Karpas-422 (cell line): Measurements from ENCODE around the gene CPAMD8. TPM values are rescaled to one million over a fixed set of nuclear protein-coding genes. Genes with fewer than 3 reads are reported as not detected.

ENCODE experiments used
- DNase-seq: peaks from one replicate; pipeline ENCODE4 v3.0.0-alpha.2; 2015
- H2AFZ ChIP-seq: fragments of 200-600 bp; sonication (generic); 2 replicates; pipeline ENCODE4 v1.6.1; 2014; ENCODE audit warnings: antibody characterized with exemption, low read length, mixed read lengths
- H3K27ac ChIP-seq: fragments of 200-600 bp; sonication (generic); 2 replicates; pipeline ENCODE4 v1.5.1; 2014; ENCODE audit warnings: mild to moderate bottlenecking, low read length, moderate library complexity
- H3K27me3 ChIP-seq: fragments of 200-600 bp; sonication (generic); 2 replicates; pipeline ENCODE4 v1.6.1; 2014; ENCODE audit warnings: low read length, mixed read lengths
- H3K36me3 ChIP-seq: fragments of 200-600 bp; sonication (generic); 2 replicates; pipeline ENCODE4 v1.6.1; 2014; ENCODE audit warnings: low read length, mixed read lengths; ENCODE audit not compliant: insufficient read depth
- H3K4me1 ChIP-seq: fragments of 200-600 bp; sonication (generic); 2 replicates; pipeline ENCODE4 v1.6.1; 2014; ENCODE audit warnings: mild to moderate bottlenecking, low read length, mixed read lengths
- H3K4me2 ChIP-seq: fragments of 200-600 bp; sonication (generic); 2 replicates; pipeline ENCODE4 v1.6.1; 2014; ENCODE audit warnings: low read length, low read depth, mild to moderate bottlenecking; ENCODE audit not compliant: poor library complexity, severe bottlenecking
- H3K4me3 ChIP-seq: fragments of 200-600 bp; sonication (generic); 2 replicates; pipeline ENCODE4 v1.5.1; 2014; ENCODE audit warnings: mild to moderate bottlenecking, antibody characterized with exemption, low read length, mixed read lengths
- H3K79me2 ChIP-seq: fragments of 200-600 bp; sonication (generic); 2 replicates; pipeline ENCODE4 v1.6.1; 2014; ENCODE audit warnings: mild to moderate bottlenecking, low read length, mixed read lengths
- H3K9ac ChIP-seq: fragments of 200-600 bp; sonication (generic); 2 replicates; pipeline ENCODE4 v1.6.0; 2014; ENCODE audit warnings: low read length
- H3K9me2 ChIP-seq: fragments of 200-600 bp; sonication (generic), shearing (Covaris generic); replicated peaks from 2 replicates; pipeline ENCODE4 v1.6.0; 2014; ENCODE audit warnings: mild to moderate bottlenecking, low read length, moderate library complexity; ENCODE audit not compliant: insufficient read depth
- H3K9me3 ChIP-seq: fragments of 300-700, 200-600 bp; sonication (generic); 2 replicates; pipeline ENCODE4 v1.6.1; 2014; ENCODE audit warnings: low read length, mixed read lengths
- H4K20me1 ChIP-seq: fragments of 200-600 bp; sonication (generic); 2 replicates; pipeline ENCODE4 v1.6.1; 2014; ENCODE audit warnings: mild to moderate bottlenecking, antibody characterized with exemption, low read length, low read depth; ENCODE audit not compliant: insufficient read depth
- total RNA-seq: library from RNA; depleted of rRNA; stranded (reverse); fragments of >200 nt; shearing (Covaris generic); gene quantifications from 2 replicates; pipeline ENCODE4 v1.2.3, GENCODE V29; 2014; ENCODE audit warnings: low replicate concordance

Gene CPAMD8
- total RNA-seq, 1 experiment from 2014 or later: not detected

DNA sequence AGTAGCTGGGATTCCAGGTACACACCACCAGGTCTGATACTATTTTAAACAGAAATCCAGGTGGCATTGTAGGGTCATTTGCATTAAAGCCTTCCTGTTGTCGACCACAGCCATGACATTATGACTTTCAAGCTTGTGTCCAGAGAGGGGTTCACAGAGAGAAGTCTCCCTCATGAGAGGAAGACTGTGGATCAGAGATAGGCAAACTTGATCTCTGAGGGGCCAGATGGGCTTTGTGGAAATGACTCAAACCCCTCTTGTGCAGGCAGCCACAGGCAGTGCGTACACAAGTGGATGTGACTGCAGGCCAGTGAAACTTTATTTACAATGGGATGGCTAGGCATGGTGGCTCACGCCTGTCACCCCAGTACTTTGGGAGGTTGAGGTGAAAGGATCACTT lies 165.6 kb downstream of the CPAMD8 start:
- H3K79me2 ChIP-seq: no peaks in the 10 kb centered on the region
- no peaks in the 10 kb centered on the region for H4K20me1 ChIP-seq
- H3K9me2 ChIP-seq: no peaks in the 10 kb centered on the region
- H3K27ac ChIP-seq: no peak overlapping the region
- no peak overlapping the region for H3K9ac ChIP-seq
- H3K36me3 ChIP-seq: peaks cover 4% of the 10 kb centered on the region; the same call in 1 of the 2 replicates
- no peaks in the 10 kb centered on the region for H3K4me1 ChIP-seq
- no peak for DNase-seq
- no peak overlapping the region for H3K4me3 ChIP-seq
- no peak overlapping the region for H3K4me2 ChIP-seq
- H2AFZ ChIP-seq: no peak overlapping the region
- no peaks in the 10 kb centered on the region for H3K27me3 ChIP-seq
- no peaks in the 10 kb centered on the region for H3K9me3 ChIP-seq

DNA sequence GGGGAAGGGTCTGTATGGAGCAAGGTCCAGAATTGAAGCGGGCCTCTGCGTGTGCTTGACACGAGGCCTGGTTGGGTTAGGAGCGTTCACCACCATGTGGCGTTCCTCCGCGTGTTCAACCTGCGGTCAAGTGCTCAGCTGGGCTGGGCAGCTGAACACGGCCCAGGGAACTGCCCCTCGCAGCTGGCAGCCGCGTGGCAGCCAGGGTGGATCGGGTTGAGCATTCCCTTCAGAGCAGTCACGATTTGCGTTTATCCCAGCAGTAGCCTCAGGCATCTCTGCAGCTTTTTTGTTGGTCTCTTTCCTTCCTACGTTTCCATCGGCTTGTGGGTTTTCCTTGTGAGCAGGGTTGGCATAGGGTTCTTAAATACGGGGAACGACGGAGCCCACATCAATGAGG lies 166.5 kb downstream of the CPAMD8 start:
- no peak for DNase-seq
- Histone ChIP-seq H3K4me1 (no peaks in the 10 kb centered on the region), H3K4me3 (no peak overlapping the region), H3K4me2 (no peak overlapping the region), H4K20me1 (no peaks in the 10 kb centered on the region), H3K9me2 (no peaks in the 10 kb centered on the region), H3K27ac (no peak overlapping the region), H3K36me3 (peaks cover 4% of the 10 kb centered on the region; the same call in 1 of the 2 replicates), H3K9ac (no peak overlapping the region), H3K27me3 (no peaks in the 10 kb centered on the region), H2AFZ (no peak overlapping the region), H3K79me2 (no peaks in the 10 kb centered on the region), H3K9me3 (no peaks in the 10 kb centered on the region)

DNA sequence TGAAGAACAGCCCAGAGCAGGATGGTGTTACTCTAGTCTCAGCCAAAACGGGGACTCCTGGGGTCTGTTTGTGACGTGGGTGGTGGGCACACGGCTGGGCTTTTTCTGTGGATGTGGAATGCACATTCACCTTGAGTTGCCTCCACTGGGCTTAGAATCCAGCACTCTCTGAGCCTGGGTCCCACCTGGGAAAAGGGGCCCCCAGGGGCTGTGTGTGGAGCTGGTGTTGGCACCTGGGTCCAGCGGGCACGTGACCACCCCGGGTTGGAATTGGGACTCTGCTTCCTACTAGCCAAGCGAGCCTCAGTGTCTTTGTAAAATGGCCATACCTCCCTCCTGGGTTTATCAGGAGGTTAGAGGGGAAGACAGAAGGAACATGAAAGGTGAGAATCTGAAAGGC lies 167.0 kb downstream of the CPAMD8 start:
- Histone ChIP-seq H3K9ac (no peak overlapping the region), H3K9me2 (no peaks in the 10 kb centered on the region), H3K79me2 (no peaks in the 10 kb centered on the region), H3K27me3 (no peaks in the 10 kb centered on the region), H4K20me1 (no peaks in the 10 kb centered on the region), H3K27ac (no peak overlapping the region), H2AFZ (no peak overlapping the region), H3K36me3 (peaks cover 4% of the 10 kb centered on the region; the same call in 1 of the 2 replicates), H3K4me3 (no peak overlapping the region), H3K4me2 (no peak overlapping the region), H3K9me3 (no peaks in the 10 kb centered on the region), H3K4me1 (no peaks in the 10 kb centered on the region)
- DNase-seq: no peak

DNA sequence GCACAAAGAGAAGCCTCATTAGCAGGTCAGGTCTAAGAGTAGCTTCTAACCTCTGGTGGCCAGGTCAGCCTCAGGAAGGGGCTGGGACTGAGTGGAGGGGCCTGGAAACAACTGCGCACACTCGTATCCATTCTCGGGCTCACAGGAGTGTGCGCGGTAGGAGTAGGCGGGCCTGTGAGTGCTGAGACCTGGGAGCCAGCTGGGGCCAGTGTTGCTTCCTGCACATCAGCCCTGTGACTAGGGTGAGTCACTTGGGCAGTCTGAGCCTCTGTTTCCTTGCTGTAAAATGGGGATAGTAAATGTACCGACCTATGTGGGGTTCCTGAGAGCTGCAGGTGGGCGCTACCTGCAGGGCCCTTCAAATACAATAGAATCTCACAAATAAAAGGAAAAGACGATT lies 170.5 kb downstream of the CPAMD8 start:
- Histone ChIP-seq H3K27ac (no peak overlapping the region), H3K4me3 (no peak overlapping the region), H3K4me2 (no peak overlapping the region), H3K36me3 (no peaks in the 10 kb centered on the region; the same call in 1 of the 2 replicates), H4K20me1 (no peaks in the 10 kb centered on the region), H3K9ac (no peak overlapping the region), H3K79me2 (no peaks in the 10 kb centered on the region), H3K27me3 (no peaks in the 10 kb centered on the region), H3K9me2 (no peaks in the 10 kb centered on the region), H2AFZ (no peak overlapping the region), H3K9me3 (no peaks in the 10 kb centered on the region), H3K4me1 (no peaks in the 10 kb centered on the region)
- no peak for DNase-seq

DNA sequence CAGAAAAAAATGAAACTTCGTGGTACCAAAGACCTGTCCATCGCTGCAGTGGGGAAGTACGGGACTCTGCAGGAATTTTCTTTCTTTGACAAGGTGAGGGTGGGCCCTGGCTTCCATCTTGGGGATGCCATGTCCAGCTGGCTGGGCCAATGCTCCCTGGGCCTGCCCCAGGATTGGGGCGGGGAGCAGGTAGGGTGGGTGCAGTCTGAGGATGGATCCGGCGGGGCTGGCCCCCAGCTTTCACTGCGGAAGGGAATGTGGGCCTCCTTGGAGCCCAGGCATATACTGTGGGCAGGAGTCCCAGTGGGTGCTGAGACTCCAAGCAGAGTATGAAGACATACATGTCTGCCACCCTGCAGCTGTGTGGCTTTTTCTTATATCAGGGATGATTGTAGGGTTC lies 173.5 kb downstream of the CPAMD8 start:
- no peak overlapping the region for H3K9ac ChIP-seq
- DNase-seq: no peak
- H4K20me1 ChIP-seq: no peaks in the 10 kb centered on the region
- H3K27me3 ChIP-seq: no peaks in the 10 kb centered on the region
- no peak overlapping the region for H2AFZ ChIP-seq
- no peaks in the 10 kb centered on the region for H3K4me1 ChIP-seq
- no peaks in the 10 kb centered on the region for H3K9me2 ChIP-seq
- H3K4me3 ChIP-seq: no peak overlapping the region
- H3K9me3 ChIP-seq: no peaks in the 10 kb centered on the region
- H3K79me2 ChIP-seq: no peaks in the 10 kb centered on the region
- H3K27ac ChIP-seq: no peak overlapping the region
- H3K36me3 ChIP-seq: no peaks in the 10 kb centered on the region; the same call in 1 of the 2 replicates
- H3K4me2 ChIP-seq: no peak overlapping the region

DNA sequence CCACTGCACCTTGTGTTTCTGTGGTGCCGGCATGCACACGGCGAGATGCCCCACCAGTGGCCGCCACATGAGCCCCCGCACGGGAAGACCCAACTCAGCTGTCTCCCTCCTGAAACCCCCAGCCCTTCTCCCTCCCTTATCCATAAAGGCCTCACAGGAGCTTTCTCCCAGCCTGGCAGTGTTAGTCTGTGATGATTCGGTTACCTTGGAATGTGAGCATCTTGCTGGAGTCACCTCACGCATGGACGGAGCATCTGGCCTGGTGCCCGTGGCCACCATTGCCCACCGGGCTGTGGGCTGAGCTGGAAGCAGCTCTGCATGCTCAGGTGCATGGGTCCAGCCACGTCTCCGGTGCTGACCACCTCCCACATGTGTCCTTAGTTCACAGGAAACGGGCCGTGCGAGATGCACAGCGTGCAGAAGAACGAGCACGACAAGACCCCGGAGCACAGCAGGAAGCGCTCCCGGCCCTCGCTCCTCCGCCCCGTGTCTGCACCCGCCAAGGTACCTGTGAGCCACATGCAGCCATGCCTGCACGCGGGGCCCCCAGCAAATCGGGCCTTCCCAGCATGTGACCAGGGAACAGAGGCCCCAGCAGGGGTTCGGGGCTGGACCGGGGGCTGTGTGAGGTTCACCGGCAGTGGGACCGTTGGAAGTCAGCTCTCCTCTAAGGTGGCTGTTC lies 175.4 kb downstream of the CPAMD8 start:
- Histone ChIP-seq H3K27me3 (no peaks in the 10 kb centered on the region), H3K9ac (no peak overlapping the region), H3K27ac (no peak overlapping the region), H3K9me2 (no peaks in the 10 kb centered on the region), H3K9me3 (no peaks in the 10 kb centered on the region), H3K4me3 (no peak overlapping the region), H3K79me2 (no peaks in the 10 kb centered on the region), H4K20me1 (no peaks in the 10 kb centered on the region), H2AFZ (no peak overlapping the region), H3K4me1 (no peaks in the 10 kb centered on the region), H3K36me3 (no peaks in the 10 kb centered on the region; the same call in 1 of the 2 replicates), H3K4me2 (no peak overlapping the region)
- DNase-seq: no peak

DNA sequence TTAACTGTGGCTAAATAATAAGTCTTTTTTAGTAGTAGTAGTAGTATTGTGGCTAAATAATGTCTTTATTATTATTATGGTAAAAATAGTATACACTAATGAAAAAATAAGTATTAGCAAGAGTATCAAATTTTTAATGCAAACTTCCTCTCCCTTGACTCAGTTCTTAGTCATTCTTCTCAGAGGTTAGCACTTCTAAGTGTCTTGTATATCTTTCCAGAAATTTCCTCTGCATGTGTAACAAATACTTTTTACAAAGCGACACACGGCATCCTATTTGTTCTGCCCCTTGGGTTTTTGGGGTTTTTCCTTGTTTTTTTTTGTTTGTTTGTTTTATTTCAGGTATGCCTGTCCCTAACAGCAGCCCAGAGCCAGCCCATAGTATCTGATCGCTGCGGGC lies 176.5 kb downstream of the CPAMD8 start:
- no peak overlapping the region for H3K27ac ChIP-seq
- no peak overlapping the region for H2AFZ ChIP-seq
- no peaks in the 10 kb centered on the region; the same call in 1 of the 2 replicates for H3K36me3 ChIP-seq
- no peaks in the 10 kb centered on the region for H4K20me1 ChIP-seq
- H3K4me2 ChIP-seq: no peak overlapping the region
- DNase-seq: no peak
- H3K9me2 ChIP-seq: no peaks in the 10 kb centered on the region
- H3K9ac ChIP-seq: no peak overlapping the region
- H3K27me3 ChIP-seq: no peaks in the 10 kb centered on the region
- no peaks in the 10 kb centered on the region for H3K9me3 ChIP-seq
- H3K79me2 ChIP-seq: no peaks in the 10 kb centered on the region
- no peaks in the 10 kb centered on the region for H3K4me1 ChIP-seq
- H3K4me3 ChIP-seq: no peak overlapping the region

DNA sequence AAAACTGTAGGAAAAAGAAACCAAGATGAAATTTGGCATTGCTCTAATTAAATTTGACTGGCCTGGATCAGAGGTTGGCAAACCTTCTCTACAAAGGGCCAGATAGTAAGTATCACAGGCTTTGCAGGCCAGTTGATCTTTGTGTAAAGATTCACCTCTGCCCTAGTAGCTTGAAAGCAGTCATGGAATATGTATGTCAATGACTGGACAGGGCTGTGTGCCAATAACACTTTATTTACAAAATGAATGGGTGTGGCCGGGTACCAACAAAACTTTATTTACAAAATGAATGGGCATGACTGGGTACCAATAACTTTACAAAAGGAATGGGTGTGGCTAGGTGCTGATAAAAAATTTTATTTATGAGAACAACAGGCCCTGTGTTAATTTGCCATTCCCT lies 177.4 kb downstream of the CPAMD8 start:
- no peak overlapping the region for H3K4me3 ChIP-seq
- DNase-seq: no peak
- H3K36me3 ChIP-seq: no peaks in the 10 kb centered on the region
- H3K27ac ChIP-seq: no peak overlapping the region
- no peaks in the 10 kb centered on the region for H3K9me3 ChIP-seq
- H3K4me2 ChIP-seq: no peak overlapping the region
- H4K20me1 ChIP-seq: no peaks in the 10 kb centered on the region
- H2AFZ ChIP-seq: no peak overlapping the region
- H3K9ac ChIP-seq: no peak overlapping the region
- no peaks in the 10 kb centered on the region for H3K27me3 ChIP-seq
- H3K4me1 ChIP-seq: no peaks in the 10 kb centered on the region
- H3K79me2 ChIP-seq: no peaks in the 10 kb centered on the region
- no peaks in the 10 kb centered on the region for H3K9me2 ChIP-seq
